GM19328 (cell line): ENCODE data around the gene HSPA12B.

ENCODE experiments used
- ATAC-seq: cut with Tn5 transposase; IDR thresholded peaks from one replicate; pipeline ENCODE4 v1.9.1; 2021; ENCODE audit warnings: mild to moderate bottlenecking, moderate library complexity; ENCODE audit not compliant: unreplicated experiment

HSPA12B gene

DNA sequence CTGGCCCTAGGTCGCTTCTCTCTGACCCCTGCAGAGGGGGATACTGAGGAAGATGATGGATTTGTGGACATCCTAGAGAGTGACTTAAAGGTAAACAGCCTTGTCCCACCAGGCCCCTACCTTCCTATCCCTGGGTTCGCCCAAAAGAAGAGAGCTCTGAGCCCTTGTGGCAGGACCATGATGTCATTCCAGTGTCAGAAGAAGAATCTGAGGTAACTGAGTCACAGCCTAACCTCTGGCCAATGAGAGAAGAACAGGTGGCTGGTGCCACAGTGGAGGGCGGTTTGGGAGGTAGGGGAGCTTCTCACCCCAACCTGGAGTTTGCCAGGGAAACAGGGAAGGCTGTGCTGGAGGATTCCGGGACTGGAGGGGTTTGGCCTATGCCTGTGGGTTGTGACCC lies 68.8 kb downstream of the HSPA12B start:
- no peak for ATAC-seq

DNA sequence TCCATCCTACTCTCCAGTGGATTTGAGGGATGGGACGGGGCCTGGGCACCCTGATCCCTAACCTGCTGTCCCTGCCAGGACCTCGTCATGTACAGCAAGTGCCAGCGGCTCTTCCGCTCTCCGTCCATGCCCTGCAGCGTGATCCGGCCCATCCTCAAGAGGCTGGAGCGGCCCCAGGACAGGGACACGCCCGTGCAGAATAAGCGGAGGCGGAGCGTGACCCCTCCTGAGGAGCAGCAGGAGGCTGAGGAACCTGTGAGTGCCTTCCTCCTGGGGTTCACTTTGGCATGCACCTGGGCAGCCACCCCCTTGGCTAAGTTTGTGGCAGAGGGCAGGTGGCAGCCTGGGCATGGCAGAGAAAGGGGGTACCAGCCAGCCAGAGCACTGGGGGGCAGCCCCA lies 69.4 kb downstream of the HSPA12B start:
- ATAC-seq: no peak
